ENCODE measurements around the gene STUB1.

DNA sequence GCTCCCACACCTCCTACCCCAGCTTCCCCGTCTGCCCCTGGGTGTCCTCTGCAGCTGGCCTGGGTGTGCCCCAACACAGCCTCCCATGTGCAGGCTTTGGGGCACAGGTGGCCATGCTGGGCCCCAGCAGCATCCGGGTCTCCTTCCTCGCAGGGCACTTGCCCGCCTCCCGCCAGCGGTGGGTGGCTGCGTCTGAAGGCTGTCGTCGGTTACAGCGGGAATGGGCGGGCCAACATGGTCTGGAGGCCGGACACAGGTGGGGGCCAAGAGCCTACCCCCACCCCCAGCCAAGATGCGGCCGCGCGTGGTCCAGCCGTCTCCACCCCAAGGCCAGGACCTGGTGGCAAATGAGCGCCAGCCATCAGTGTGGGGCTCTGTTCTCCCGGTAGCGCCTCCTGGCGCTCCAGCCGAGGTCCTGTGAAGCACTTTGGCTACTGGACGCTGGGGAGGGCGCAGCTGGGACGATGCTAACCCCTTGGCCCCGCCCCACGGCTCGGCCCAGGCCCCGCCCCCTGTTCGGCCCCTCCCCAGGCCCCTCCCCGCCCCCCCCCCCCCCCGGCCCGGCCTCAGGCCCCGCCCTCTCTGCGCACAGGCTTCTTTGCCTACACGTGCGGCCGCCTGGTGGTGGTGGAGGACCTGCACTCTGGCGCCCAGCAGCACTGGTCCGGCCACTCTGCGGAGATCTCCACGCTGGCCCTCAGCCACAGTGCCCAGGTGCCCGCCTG lies 19.6 kb upstream of the STUB1 start:
- TF ChIP-seq, protein P1, sequence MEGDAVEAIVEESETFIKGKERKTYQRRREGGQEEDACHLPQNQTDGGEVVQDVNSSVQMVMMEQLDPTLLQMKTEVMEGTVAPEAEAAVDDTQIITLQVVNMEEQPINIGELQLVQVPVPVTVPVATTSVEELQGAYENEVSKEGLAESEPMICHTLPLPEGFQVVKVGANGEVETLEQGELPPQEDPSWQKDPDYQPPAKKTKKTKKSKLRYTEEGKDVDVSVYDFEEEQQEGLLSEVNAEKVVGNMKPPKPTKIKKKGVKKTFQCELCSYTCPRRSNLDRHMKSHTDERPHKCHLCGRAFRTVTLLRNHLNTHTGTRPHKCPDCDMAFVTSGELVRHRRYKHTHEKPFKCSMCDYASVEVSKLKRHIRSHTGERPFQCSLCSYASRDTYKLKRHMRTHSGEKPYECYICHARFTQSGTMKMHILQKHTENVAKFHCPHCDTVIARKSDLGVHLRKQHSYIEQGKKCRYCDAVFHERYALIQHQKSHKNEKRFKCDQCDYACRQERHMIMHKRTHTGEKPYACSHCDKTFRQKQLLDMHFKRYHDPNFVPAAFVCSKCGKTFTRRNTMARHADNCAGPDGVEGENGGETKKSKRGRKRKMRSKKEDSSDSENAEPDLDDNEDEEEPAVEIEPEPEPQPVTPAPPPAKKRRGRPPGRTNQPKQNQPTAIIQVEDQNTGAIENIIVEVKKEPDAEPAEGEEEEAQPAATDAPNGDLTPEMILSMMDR (IDR thresholded peaks at IDR 0.05; ENCODE audit: insufficient read depth, low read length), result peak; percentile 47
- TF ChIP-seq, protein P2, sequence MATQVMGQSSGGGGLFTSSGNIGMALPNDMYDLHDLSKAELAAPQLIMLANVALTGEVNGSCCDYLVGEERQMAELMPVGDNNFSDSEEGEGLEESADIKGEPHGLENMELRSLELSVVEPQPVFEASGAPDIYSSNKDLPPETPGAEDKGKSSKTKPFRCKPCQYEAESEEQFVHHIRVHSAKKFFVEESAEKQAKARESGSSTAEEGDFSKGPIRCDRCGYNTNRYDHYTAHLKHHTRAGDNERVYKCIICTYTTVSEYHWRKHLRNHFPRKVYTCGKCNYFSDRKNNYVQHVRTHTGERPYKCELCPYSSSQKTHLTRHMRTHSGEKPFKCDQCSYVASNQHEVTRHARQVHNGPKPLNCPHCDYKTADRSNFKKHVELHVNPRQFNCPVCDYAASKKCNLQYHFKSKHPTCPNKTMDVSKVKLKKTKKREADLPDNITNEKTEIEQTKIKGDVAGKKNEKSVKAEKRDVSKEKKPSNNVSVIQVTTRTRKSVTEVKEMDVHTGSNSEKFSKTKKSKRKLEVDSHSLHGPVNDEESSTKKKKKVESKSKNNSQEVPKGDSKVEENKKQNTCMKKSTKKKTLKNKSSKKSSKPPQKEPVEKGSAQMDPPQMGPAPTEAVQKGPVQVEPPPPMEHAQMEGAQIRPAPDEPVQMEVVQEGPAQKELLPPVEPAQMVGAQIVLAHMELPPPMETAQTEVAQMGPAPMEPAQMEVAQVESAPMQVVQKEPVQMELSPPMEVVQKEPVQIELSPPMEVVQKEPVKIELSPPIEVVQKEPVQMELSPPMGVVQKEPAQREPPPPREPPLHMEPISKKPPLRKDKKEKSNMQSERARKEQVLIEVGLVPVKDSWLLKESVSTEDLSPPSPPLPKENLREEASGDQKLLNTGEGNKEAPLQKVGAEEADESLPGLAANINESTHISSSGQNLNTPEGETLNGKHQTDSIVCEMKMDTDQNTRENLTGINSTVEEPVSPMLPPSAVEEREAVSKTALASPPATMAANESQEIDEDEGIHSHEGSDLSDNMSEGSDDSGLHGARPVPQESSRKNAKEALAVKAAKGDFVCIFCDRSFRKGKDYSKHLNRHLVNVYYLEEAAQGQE (IDR thresholded peaks at IDR 0.05; ENCODE audit: insufficient replicate concordance, low read depth), result no peak
- TF ChIP-seq SPI1 (IDR thresholded peaks at IDR 0.05; ENCODE audit: borderline replicate concordance, low read depth) (no peak), GABPA (IDR thresholded peaks at IDR 0.05; ENCODE audit: low read depth) (no peak)
